ENCODE data around the gene CD58.
A peak's percentile ranks its signal among the peaks of the same experiment; 100 is the strongest.

The CD58 gene

DNA sequence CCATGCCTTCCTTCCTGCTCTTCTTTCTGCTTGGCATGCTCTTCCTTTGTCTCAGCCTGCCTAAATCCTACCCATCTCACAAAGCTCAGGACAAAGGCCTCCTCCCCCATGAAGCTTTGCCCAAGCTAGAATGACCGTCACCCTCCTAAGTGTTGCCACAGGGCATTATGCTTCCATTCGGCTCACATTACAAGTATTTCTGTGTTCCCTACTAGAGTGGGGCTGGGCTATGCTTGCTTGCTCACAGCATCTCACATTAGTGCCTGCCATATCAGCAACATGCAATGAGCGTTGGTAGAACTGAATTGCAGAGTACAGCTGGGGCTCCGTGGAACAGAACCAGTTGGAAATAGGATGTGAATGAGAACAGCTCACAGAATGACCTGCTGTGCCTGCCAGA, 82.8 kb downstream of the CD58 start:
- TF ChIP-seq CTCF (IDR thresholded peaks at IDR 0.05; ENCODE audit: low read depth, low read length), result no peak
- no peak overlapping the region for H3K4me3 ChIP-seq (ENCODE audit: low read depth, low read length)

- no peak for TF ChIP-seq CTCF (IDR thresholded peaks at IDR 0.05; ENCODE audit: low read depth, low read length)
- H3K4me3 ChIP-seq (ENCODE audit: low read depth, low read length), result no peak overlapping the region
Observed at GRCh38 chr1:116487583-116487982, 83.2 kb downstream of the CD58 start.

DNA sequence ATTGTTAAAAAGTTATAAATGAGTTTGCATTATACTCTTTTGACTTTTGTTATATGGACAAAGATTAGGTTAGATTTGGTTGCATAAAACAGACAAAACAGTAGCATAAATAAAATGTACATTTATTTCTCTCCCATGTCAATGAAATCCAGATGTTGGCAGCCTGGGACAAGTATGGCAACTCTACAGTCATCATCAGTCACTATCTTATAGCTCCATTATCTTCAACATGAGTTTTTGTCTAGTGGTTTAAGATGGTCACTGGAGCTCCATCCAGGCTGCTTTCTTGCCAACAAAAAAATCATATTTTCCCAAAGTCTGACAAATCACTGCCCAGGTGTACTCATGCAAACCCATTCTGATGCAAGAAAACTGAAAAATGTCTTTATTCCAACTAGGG, 83.8 kb downstream of the CD58 start:
- no peak for TF ChIP-seq CTCF (IDR thresholded peaks at IDR 0.05; ENCODE audit: low read depth, low read length)
- H3K4me3 ChIP-seq (ENCODE audit: low read depth, low read length), result no peak overlapping the region

- no peak for TF ChIP-seq CTCF (IDR thresholded peaks at IDR 0.05; ENCODE audit: low read depth, low read length)
- H3K4me3 ChIP-seq (ENCODE audit: low read depth, low read length), result no peak overlapping the region
Observed at GRCh38 chr1:116486424-116486823, 84.4 kb downstream of the CD58 start.

DNA sequence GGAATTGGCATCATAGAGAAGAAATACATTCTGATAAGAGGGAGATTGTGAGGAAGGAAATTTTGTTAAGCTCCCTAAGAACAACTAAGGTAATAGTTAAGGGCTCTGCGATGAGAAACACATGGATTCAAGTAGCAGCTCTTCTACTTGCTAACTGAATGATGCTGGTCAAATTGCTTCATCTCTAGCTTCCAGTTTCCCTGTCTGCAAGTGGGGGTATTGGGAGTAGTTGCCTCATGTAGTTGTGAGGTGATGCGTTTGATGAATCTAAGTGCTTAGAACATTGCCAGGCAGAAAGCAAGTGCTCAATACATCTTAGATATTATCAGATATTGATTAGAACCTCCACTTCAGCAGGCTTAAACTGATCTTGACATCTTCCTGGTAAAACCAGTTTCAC, 84.8 kb downstream of the CD58 start:
- no peak overlapping the region for H3K4me3 ChIP-seq (ENCODE audit: low read depth, low read length)
- no peak for TF ChIP-seq CTCF (IDR thresholded peaks at IDR 0.05; ENCODE audit: low read depth, low read length)

GRCh38 chr1:116485071-116485735, 85.6 kb downstream of the CD58 start:
- H3K4me3 ChIP-seq (ENCODE audit: low read depth, low read length), result no peak overlapping the region
- peak; percentile 89 for TF ChIP-seq CTCF (IDR thresholded peaks at IDR 0.05; ENCODE audit: low read depth, low read length)

GRCh38 chr1:116483481-116484309, 87.1 kb downstream of the CD58 start:
- H3K4me3 ChIP-seq (ENCODE audit: low read depth, low read length), result no peak overlapping the region
- no peak for TF ChIP-seq CTCF (IDR thresholded peaks at IDR 0.05; ENCODE audit: low read depth, low read length)
